Activated CD4-positive, alpha-beta T cell treated with anti-CD3 and anti-CD28 coated beads, Interleukin-2, amount 10 ng/mL, durations not matched to agents 7 days and 5 days (primary cell): ENCODE measurements around the gene ARHGAP1. TPM values are rescaled to one million over a fixed set of nuclear protein-coding genes. Genes with fewer than 3 reads are reported as not detected.

Experiments used
- CTCF ChIA-PET: fragments of 350-600 bp; sonication (Branson Sonifier 250); formaldehyde crosslinking; loops from one replicate; lab custom pipeline; 2021; ENCODE audit warnings: antibody characterized with exemption; lab: Charles Lee
- POLR2A ChIA-PET: fragments of 350-600 bp; sonication (Branson Sonifier 250); formaldehyde crosslinking; loops from one replicate; lab custom pipeline; 2021; ENCODE audit warnings: antibody characterized with exemption; lab: Charles Lee
- DNase-seq: peaks from one replicate; pipeline ENCODE4 v3.0.0-alpha.2; 2020
- H3K27ac Mint-ChIP-seq: one replicate; pipeline ENCODE4 v1.8.0; 2021; ENCODE audit warnings: mild to moderate bottlenecking, moderate library complexity, mixed read lengths
- H3K27me3 Mint-ChIP-seq: one replicate; pipeline ENCODE4 v1.8.0; 2021; ENCODE audit warnings: mixed read lengths
- H3K36me3 Mint-ChIP-seq: one replicate; pipeline ENCODE4 v1.8.0; 2021; ENCODE audit warnings: low read depth, mixed read lengths
- H3K4me1 Mint-ChIP-seq: one replicate; pipeline ENCODE4 v1.8.0; 2021; ENCODE audit warnings: mixed read lengths
- H3K4me3 Mint-ChIP-seq: one replicate; pipeline ENCODE4 v1.8.0; 2021; ENCODE audit warnings: mild to moderate bottlenecking, moderate library complexity, mixed read lengths
- H3K9me3 Mint-ChIP-seq: one replicate; pipeline ENCODE4 v1.8.0; 2021; ENCODE audit warnings: mixed read lengths
- total RNA-seq, 2 experiments: library from RNA; stranded (reverse); gene quantifications; one replicate each; pipeline ENCODE4 v1.2.3, GENCODE V29; 2021

ARHGAP1 gene
- total RNA-seq, 2 experiments from 2014 or later: 83.8 to 88.8 TPM

GRCh38 chr11:46731545-46731944 is 31.1 kb upstream of the ARHGAP1 start:
- Mint-ChIP-seq H3K4me1 (no peaks in the 10 kb centered on the region), H3K36me3 (no peaks in the 10 kb centered on the region), H3K4me3 (no peak overlapping the region), H3K27me3 (no peaks in the 10 kb centered on the region), H3K9me3 (no peaks in the 10 kb centered on the region), H3K27ac (no peak overlapping the region)
- ChIA-PET CTCF (no interaction called here), POLR2A (no interaction called here)
- DNase-seq: no peak

DNA sequence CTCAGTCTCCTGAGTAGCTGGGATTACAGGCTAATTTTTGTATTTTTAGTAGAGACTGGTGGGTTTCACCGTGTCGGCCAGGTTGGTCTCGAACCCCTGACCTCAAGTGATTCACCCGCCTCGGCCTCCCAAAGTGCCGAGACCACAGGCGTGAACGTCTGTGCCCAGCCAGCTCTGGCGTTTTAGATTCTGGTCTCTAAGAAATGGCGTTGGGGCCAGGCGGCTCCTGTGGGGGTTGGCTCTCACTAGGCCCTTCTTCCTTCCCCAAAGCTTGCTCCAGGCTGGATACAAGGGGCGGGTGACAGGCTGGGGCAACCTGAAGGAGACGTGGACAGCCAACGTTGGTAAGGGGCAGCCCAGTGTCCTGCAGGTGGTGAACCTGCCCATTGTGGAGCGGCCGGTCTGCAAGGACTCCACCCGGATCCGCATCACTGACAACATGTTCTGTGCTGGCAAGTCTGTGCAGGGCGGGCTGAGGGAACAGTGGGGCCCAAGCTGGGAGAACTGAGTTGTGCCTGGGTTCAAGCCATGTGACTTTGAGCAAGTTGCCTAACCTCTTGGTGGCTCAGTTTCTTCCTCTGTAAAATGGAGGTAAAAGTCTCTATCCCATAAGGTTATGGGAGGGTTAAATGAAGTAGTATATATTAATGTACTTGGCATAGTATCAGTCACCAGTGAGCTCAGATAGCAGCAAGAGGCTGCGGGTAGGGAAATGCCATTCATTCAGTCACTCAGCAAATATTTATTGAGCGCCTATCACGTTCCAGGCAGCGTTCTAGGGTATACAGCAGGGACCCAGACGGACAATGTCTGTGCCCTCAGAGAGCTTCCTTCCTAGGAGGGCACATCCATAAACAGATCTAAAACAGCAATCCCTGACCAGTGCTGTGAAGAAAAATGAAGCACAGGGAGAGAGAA is 28.9 kb upstream of the ARHGAP1 start:
- H3K27ac Mint-ChIP-seq: no peak overlapping the region
- no peak overlapping the region for H3K4me3 Mint-ChIP-seq
- ChIA-PET CTCF (no interaction called here), POLR2A (no interaction called here)
- no peaks in the 10 kb centered on the region for H3K9me3 Mint-ChIP-seq
- DNase-seq: no peak
- H3K36me3 Mint-ChIP-seq: no peaks in the 10 kb centered on the region
- H3K27me3 Mint-ChIP-seq: no peaks in the 10 kb centered on the region
- H3K4me1 Mint-ChIP-seq: no peaks in the 10 kb centered on the region

- DNase-seq: no peak
- Mint-ChIP-seq H3K9me3 (no peaks in the 10 kb centered on the region), H3K36me3 (no peaks in the 10 kb centered on the region), H3K27ac (no peak overlapping the region), H3K27me3 (no peaks in the 10 kb centered on the region), H3K4me1 (no peaks in the 10 kb centered on the region), H3K4me3 (no peak overlapping the region)
- ChIA-PET POLR2A (no interaction called here), CTCF (no interaction called here)
Measured at GRCh38 chr11:46728659-46729040, 28.2 kb upstream of the ARHGAP1 start.

DNA sequence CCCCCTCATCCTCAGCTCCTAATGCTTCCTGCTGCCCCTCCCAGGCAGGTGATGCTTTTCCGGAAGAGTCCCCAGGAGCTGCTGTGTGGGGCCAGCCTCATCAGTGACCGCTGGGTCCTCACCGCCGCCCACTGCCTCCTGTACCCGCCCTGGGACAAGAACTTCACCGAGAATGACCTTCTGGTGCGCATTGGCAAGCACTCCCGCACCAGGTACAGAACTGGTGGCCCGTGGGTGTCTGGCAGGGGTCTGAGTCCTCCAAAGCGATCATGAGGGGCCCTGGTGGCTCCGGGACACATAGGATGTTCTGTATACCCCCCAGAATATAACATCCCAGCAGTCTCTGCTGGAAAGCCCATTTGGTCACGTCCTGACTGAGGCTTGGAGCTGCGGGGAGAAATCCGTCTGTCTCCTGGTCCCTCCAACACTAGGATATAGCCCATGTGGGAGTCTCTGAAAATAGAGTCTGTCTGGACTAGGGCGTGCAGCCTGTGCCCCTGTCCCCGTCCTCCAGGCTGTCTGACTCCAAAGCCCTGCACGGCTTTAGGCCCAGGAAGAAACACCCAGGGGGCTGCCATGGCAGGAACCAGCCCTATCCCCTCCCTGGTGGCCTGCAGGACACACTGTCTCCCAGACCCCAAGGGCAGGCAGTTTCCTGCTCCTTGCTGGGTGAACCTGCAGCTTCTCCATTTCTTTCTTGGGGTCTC is 27.7 kb upstream of the ARHGAP1 start:
- no peak overlapping the region for H3K4me3 Mint-ChIP-seq
- H3K9me3 Mint-ChIP-seq: no peaks in the 10 kb centered on the region
- no peaks in the 10 kb centered on the region for H3K36me3 Mint-ChIP-seq
- no peaks in the 10 kb centered on the region for H3K4me1 Mint-ChIP-seq
- ChIA-PET CTCF (no interaction called here), POLR2A (no interaction called here)
- no peak overlapping the region for H3K27ac Mint-ChIP-seq
- DNase-seq: no peak
- no peaks in the 10 kb centered on the region for H3K27me3 Mint-ChIP-seq

DNA sequence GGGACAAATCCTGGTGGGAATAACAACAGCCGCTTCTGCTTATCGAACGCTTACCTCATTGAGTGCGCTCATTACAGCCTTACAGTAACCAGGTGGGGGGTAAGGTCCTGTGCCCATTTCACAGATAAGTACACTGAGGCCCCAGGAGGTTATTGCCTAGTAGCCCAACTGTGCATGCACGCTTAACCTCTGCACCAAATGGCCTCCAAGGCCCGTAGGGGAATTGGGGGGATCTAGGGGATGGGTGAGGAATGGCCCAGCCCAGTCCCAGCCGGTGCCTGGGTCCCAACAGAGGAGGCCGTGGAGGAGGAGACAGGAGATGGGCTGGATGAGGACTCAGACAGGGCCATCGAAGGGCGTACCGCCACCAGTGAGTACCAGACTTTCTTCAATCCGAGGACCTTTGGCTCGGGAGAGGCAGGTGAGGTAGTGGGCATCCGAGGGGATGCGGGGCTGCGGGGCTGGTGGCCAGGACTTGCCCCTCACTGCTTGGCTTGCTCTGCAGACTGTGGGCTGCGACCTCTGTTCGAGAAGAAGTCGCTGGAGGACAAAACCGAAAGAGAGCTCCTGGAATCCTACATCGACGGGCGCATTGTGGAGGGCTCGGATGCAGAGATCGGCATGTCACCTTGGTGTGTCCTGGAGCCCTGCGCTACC is 25.9 kb upstream of the ARHGAP1 start:
- Mint-ChIP-seq H3K9me3 (no peaks in the 10 kb centered on the region), H3K4me3 (no peak overlapping the region), H3K4me1 (no peaks in the 10 kb centered on the region), H3K27ac (no peak overlapping the region), H3K27me3 (no peaks in the 10 kb centered on the region), H3K36me3 (no peaks in the 10 kb centered on the region)
- ChIA-PET CTCF (no interaction called here), POLR2A (no interaction called here)
- no peak for DNase-seq

DNA sequence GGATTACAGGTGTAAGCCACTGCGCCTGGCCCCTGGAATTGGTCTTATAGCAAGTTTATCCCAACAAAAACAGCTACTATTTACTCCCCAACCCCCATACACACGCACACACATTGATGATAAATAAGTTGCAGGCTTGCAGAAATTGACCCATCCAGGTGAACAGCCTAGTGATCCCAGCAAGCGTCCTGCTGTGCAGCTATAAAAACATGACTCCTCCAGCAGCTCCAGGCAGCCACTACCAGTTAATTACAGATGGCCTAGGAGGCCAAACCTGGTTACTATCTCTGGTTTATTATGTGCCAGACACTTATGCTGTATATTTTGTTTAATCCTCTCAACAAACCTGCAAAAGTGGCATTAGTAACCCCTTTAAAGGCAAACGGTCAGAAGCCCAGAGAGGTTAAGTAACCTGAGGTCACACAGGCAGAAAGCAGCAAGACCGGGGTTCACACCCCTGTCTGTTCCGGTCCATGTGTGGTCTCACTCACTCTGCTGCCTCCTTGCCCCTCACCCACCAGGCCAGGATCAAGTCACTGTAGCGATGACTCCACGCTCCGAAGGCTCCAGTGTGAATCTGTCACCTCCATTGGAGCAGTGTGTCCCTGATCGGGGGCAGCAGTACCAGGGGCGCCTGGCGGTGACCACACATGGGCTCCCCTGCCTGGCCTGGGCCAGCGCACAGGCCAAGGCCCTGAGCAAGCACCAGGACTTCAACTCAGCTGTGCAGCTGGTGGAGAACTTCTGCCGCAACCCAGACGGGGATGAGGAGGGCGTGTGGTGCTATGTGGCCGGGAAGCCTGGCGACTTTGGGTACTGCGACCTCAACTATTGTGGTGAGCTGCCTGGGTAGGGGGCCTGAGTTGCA is 25.2 kb upstream of the ARHGAP1 start:
- DNase-seq: no peak
- POLR2A ChIA-PET: no interaction called here

GRCh38 chr11:46724088-46724487 is 23.7 kb upstream of the ARHGAP1 start:
- H3K9me3 Mint-ChIP-seq: no peaks in the 10 kb centered on the region
- POLR2A ChIA-PET: no interaction called here
- H3K4me1 Mint-ChIP-seq: no peaks in the 10 kb centered on the region
- no peak overlapping the region for H3K4me3 Mint-ChIP-seq
- no peaks in the 10 kb centered on the region for H3K27me3 Mint-ChIP-seq
- H3K36me3 Mint-ChIP-seq: no peaks in the 10 kb centered on the region
- H3K27ac Mint-ChIP-seq: no peak overlapping the region
- DNase-seq: no peak
- CTCF ChIA-PET: interaction anchor here (1.5 kb wide), 1 partner anchor 12 kb away, joined by 5 read pairs; no protein-coding TSS in a partner anchor

More for the DNA sequence above, 25.2 kb upstream of the ARHGAP1 start:
- Mint-ChIP-seq H3K4me1 (no peaks in the 10 kb centered on the region), H3K36me3 (no peaks in the 10 kb centered on the region), H3K9me3 (no peaks in the 10 kb centered on the region), H3K27ac (no peak overlapping the region), H3K4me3 (no peak overlapping the region), H3K27me3 (no peaks in the 10 kb centered on the region)
- CTCF ChIA-PET: interaction anchor here (0.6 to 0.8 kb wide), 2 partner anchors 12 to 887 kb away, joined by 3 to 4 read pairs; no protein-coding TSS in a partner anchor

DNA sequence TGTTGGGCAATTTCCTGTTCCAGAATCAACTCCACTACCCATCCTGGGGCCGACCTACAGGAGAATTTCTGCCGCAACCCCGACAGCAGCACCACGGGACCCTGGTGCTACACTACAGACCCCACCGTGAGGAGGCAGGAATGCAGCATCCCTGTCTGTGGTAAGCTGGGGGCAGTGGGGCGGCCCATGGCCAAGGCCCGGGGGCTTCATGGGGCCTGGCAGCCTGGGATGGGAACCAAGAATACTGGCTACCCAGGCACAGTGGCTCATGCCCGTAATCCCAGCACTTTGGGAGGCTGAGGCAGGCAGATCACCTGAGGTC is 22.9 kb upstream of the ARHGAP1 start:
- DNase-seq: no peak
- POLR2A ChIA-PET: no interaction called here
- CTCF ChIA-PET: interaction anchor here (1.1 to 1.5 kb wide), 2 partner anchors 11 to 13 kb away, joined by 3 to 5 read pairs; no protein-coding TSS in a partner anchor
- Mint-ChIP-seq H3K27ac (no peak overlapping the region), H3K4me3 (no peak overlapping the region), H3K4me1 (peaks cover 4% of the 10 kb centered on the region), H3K27me3 (no peaks in the 10 kb centered on the region), H3K36me3 (no peaks in the 10 kb centered on the region), H3K9me3 (no peaks in the 10 kb centered on the region)

DNA sequence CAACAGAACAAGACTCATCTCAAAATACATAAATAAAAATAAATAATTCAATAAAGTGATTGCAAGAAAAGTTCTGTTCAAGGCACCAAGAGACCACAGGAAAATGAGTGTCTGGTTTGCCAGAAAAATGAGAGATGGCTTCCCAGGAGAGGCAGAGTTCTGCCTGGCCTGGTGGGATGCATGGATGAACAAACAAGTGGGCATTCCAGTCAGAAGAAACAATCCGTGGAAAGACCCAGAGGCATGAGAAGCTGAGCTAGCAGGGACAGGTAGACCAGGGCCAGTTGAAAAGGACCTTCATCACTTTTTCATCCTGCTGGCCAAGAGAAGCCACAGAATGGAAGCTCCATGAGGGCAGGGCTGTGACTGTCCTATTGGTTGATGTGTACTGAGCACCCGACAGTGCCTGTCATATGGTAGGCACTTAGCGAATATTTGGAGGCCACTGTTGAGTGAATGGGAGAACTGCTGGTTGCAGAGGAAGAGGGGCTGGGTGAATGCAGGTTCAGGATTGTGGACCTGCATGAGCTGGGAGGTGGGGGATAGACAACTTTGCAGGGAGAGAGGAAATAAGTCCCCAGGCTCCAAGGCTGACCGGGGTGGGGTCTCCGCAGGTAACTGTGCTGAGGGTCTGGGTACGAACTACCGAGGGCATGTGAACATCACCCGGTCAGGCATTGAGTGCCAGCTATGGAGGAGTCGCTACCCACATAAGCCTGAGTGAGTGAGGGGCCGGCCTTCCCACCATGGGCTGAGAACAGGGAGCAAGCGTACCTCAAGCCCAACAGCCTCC is 22.3 kb upstream of the ARHGAP1 start:
- Mint-ChIP-seq H3K9me3 (no peaks in the 10 kb centered on the region), H3K4me1 (peaks cover 8% of the 10 kb centered on the region), H3K27me3 (no peaks in the 10 kb centered on the region), H3K27ac (no peak overlapping the region), H3K4me3 (no peak overlapping the region), H3K36me3 (no peaks in the 10 kb centered on the region)
- ChIA-PET CTCF (interaction anchor here (1.1 to 1.5 kb wide), 2 partner anchors 11 to 13 kb away, joined by 3 to 5 read pairs; no protein-coding TSS in a partner anchor), POLR2A (no interaction called here)
- no peak for DNase-seq

DNA sequence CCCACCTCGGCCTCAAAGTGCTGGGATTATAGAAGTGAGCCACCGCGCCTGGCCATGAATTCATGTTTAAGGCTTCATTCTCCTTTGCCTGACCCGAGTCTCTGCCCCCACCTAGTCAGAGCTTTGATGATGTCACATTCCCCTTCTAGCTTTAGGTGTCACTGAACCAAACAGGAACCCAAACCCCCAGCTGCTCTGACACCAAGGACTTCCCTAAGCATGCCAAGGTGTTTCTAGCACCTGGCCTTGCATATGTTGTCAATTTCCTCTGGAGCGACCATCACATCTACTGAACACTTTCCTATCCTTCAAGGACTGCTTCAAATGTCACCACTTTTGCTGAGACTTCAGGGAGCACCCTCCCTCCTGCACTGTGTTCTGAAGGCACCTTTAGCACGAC is 20.9 kb upstream of the ARHGAP1 start:
- CTCF ChIA-PET: no interaction called here
- no peak for DNase-seq

DNA sequence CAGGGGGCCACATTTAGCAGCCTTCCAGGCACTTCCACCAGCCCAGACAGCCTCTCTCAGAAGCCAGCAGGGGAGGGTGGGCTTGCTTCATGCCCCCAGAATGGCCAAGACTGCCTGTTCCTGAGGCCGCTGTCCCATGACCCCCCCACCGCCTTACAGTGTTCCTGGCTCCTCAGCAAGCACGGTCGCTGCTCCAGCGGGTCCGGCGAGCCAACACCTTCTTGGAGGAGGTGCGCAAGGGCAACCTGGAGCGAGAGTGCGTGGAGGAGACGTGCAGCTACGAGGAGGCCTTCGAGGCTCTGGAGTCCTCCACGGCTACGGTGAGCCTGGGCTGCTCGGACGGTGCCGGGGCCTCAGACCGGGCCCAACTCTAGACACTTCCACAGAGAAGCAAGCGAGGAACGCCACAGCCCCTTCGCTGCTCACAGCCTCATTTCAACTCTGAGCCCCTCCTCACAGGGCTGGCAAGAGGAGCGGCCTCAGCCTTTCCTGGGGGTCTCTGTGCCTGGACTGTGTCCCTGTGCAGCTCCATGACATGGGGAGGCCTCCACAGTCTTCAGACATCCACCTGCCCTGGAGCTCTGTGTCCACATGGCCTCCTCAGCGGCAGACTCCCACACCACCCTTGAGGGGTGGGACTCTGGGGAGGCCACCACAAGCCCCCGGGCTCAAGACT is 19.3 kb upstream of the ARHGAP1 start:
- peaks cover 8% of the 10 kb centered on the region for H3K4me1 Mint-ChIP-seq
- no peaks in the 10 kb centered on the region for H3K36me3 Mint-ChIP-seq
- DNase-seq: no peak
- ChIA-PET CTCF (interaction anchor here (2.0 kb wide), 1 partner anchor 10 kb away, joined by 4 read pairs; no protein-coding TSS in a partner anchor), POLR2A (no interaction called here)
- no peak overlapping the region for H3K4me3 Mint-ChIP-seq
- H3K9me3 Mint-ChIP-seq: no peaks in the 10 kb centered on the region
- no peaks in the 10 kb centered on the region for H3K27me3 Mint-ChIP-seq
- H3K27ac Mint-ChIP-seq: no peak overlapping the region

More for the DNA sequence above, 20.9 kb upstream of the ARHGAP1 start:
- peaks cover 8% of the 10 kb centered on the region for H3K4me1 Mint-ChIP-seq
- H3K36me3 Mint-ChIP-seq: no peaks in the 10 kb centered on the region
- no peaks in the 10 kb centered on the region for H3K9me3 Mint-ChIP-seq
- no peaks in the 10 kb centered on the region for H3K27me3 Mint-ChIP-seq
- H3K27ac Mint-ChIP-seq: peak overlapping the region; percentile 73
- no peak overlapping the region for H3K4me3 Mint-ChIP-seq
- POLR2A ChIA-PET: no interaction called here
